HepG2 (cell line): Measurements from ENCODE around the gene GSTP1. TPM values are rescaled to one million over a fixed set of nuclear protein-coding genes. Genes with fewer than 3 reads are reported as not detected.

Source experiments
- AHR ChIP-seq: IDR thresholded peaks from 2 replicates; pipeline ENCODE4 v1.6.1; 2018; ENCODE audit warnings: missing genetic modification reagents, missing compliant biosample characterization
- ARID4A ChIP-seq: sonication (generic); formaldehyde crosslinking; IDR thresholded peaks from 2 replicates; pipeline ENCODE4 v1.5.0; 2020; ENCODE audit warnings: mild to moderate bottlenecking, missing genetic modification reagents, borderline replicate concordance
- ATM ChIP-seq: fragments of 450-650 bp; IDR thresholded peaks from 2 replicates; pipeline ENCODE4 v1.7.1; 2017; ENCODE audit warnings: mild to moderate bottlenecking, borderline replicate concordance
- FOXJ3 ChIP-seq: sonication (generic); formaldehyde crosslinking; IDR thresholded peaks from 2 replicates; pipeline ENCODE4 v1.4.0; 2020; ENCODE audit warnings: missing genetic modification reagents, mild to moderate bottlenecking, borderline replicate concordance
- KAT7 ChIP-seq: IDR thresholded peaks from 2 replicates; pipeline ENCODE4 v1.6.1; 2018; ENCODE audit warnings: borderline replicate concordance, missing compliant biosample characterization
- KLF16 ChIP-seq, 2 experiments: sonication (generic) in 1 of 2; formaldehyde crosslinking in 1 of 2; IDR thresholded peaks; 2 replicates each; pipeline versions ENCODE4 v1.6.1 to v1.8.0; 2016 to 2023; ENCODE audit warnings: missing genetic modification reagents in 2 of 2, missing compliant biosample characterization in 1 of 2
- MEF2D ChIP-seq: sonication (generic); formaldehyde crosslinking; IDR thresholded peaks from 2 replicates; pipeline ENCODE4 v1.5.1; 2020; ENCODE audit warnings: mild to moderate bottlenecking, missing genetic modification reagents
- NCOA2 ChIP-seq: sonication (generic); formaldehyde crosslinking; IDR thresholded peaks from 2 replicates; pipeline ENCODE4 v1.8.0; 2022; ENCODE audit warnings: inconsistent platforms
- NR2F6 ChIP-seq, 2 experiments: IDR thresholded peaks; 2 replicates each; pipeline ENCODE4 v1.6.1; 2016; ENCODE audit warnings: antibody characterized with exemption in 1 of 2, mild to moderate bottlenecking in 1 of 2
- PCBP2 ChIP-seq: fragments of 200-400 bp; formaldehyde crosslinking; optimal IDR thresholded peaks from 2 replicates; pipeline ENCODE3; 2018; ENCODE audit warnings: low read length, low read depth; ENCODE audit not compliant: poor library complexity, severe bottlenecking
- RCOR2 ChIP-seq: IDR thresholded peaks from 2 replicates; pipeline ENCODE4 v1.6.1; 2016; ENCODE audit warnings: missing biosample characterization, missing genetic modification reagents
- SOX5 ChIP-seq: IDR thresholded peaks from 2 replicates; pipeline ENCODE4 v1.6.1; 2016; ENCODE audit warnings: borderline replicate concordance
- SRSF1 ChIP-seq: fragments of 200-400 bp; formaldehyde crosslinking; optimal IDR thresholded peaks from 2 replicates; pipeline ENCODE3; 2017; ENCODE audit warnings: mild to moderate bottlenecking, low read depth, low read length, moderate library complexity
- ZEB1 ChIP-seq: IDR thresholded peaks from 2 replicates; pipeline ENCODE4 v1.6.1; 2012; ENCODE audit warnings: mild to moderate bottlenecking, low read depth, inconsistent platforms; ENCODE audit not compliant: insufficient replicate concordance
- ZFP36L2 ChIP-seq: sonication (generic); formaldehyde crosslinking; IDR thresholded peaks from 2 replicates; pipeline ENCODE4 v1.4.0; 2020; ENCODE audit warnings: missing genetic modification reagents
- ZKSCAN8 ChIP-seq: IDR thresholded peaks from 2 replicates; pipeline ENCODE4 v1.6.1; 2016; ENCODE audit warnings: borderline replicate concordance, missing genetic modification reagents, missing compliant biosample characterization
- ZNF121 ChIP-seq: sonication (generic); formaldehyde crosslinking; IDR thresholded peaks from 2 replicates; pipeline ENCODE4 v1.5.0; 2020; ENCODE audit warnings: mild to moderate bottlenecking, missing genetic modification reagents
- ZNF331 ChIP-seq: sonication (generic); formaldehyde crosslinking; IDR thresholded peaks from 2 replicates; pipeline ENCODE4 v1.4.0; 2020; ENCODE audit warnings: missing genetic modification reagents
- ZNF547 ChIP-seq: sonication (generic); formaldehyde crosslinking; IDR thresholded peaks from 2 replicates; pipeline ENCODE4 v1.5.1; 2020; ENCODE audit warnings: mild to moderate bottlenecking, missing genetic modification reagents
- ZNF768 ChIP-seq: sonication (generic); formaldehyde crosslinking; IDR thresholded peaks from 2 replicates; pipeline ENCODE4 v1.4.0; 2020; ENCODE audit warnings: missing genetic modification reagents
- ZSCAN9 ChIP-seq: IDR thresholded peaks from 2 replicates; pipeline ENCODE4 v1.6.1; 2016; ENCODE audit warnings: borderline replicate concordance
- polyA plus RNA-seq, 8 experiments: library from polyadenylated mRNA; depleted of rRNA in 3 of 8; stranded (reverse) in 7 of 8; unstranded in 1 of 8; fragments of >200 nt; fragmentation: Illumina TruSeq in 4 of 8; extraction: Trizol in 4 of 8; gene quantifications; 2 replicates each; pipeline versions ENCODE4 v1.2.1 to v1.2.3, GENCODE V29; 2011 to 2016; ENCODE audit warnings: low read depth in 4 of 8, missing spikeins in 1 of 8, mixed read lengths in 1 of 8; ENCODE audit not compliant: insufficient read depth in 1 of 8
- total RNA-seq, 5 experiments: library from RNA; depleted of rRNA; stranded (reverse); fragments of >200 nt; fragmentation: Illumina TruSeq; extraction: Trizol; gene quantifications; 2 replicates each; pipeline ENCODE4 v1.2.3, GENCODE V29; 2016; ENCODE audit warnings: low read depth in 1 of 5
- TF ChIP-seq, protein P1 (sequence below): sonication (generic); formaldehyde crosslinking; IDR thresholded peaks from 2 replicates; pipeline ENCODE4 v1.4.0; 2020; ENCODE audit warnings: missing genetic modification reagents, mild to moderate bottlenecking, borderline replicate concordance

Gene GSTP1
- total and polyA plus RNA-seq, 2 of the 13 experiments (the other 11 are each of a cell fraction or from before 2014, with no cell fraction given): not detected

- TF ChIP-seq KLF16 (CRISPR knock-in tag; IDR thresholded peaks at IDR 0.05) (peak in 1 of 2 experiments; percentile 79; a peak in 2 of 4 replicates), ZFP36L2 (CRISPR knock-in tag) (0 out of 2 replicates have a peak, but pooled peaks have one; percentile 34), ZNF331 (CRISPR knock-in tag) (peak; percentile 61), ZNF121 (CRISPR knock-in tag) (peak; percentile 28; the same call in 1 of the 2 replicates), SRSF1 (no peak), FOXJ3 (CRISPR knock-in tag) (no peak), ARID4A (CRISPR knock-in tag) (peak; percentile 36; the same call in 1 of the 2 replicates), NCOA2 (CRISPR knock-in tag) (peak; percentile 48; the same call in 1 of the 2 replicates), KAT7 (CRISPR knock-in tag) (no peak; the same call in 1 of the 2 replicates), ATM (no peak), PCBP2 (no peak), MEF2D (no peak), ZEB1 (no peak), NR2F6 (IDR thresholded peaks at IDR 0.05) (no peak), NR2F6 (CRISPR knock-in tag; IDR thresholded peaks at IDR 0.05) (no peak), ZNF547 (peak; percentile 62; the same call in 1 of the 2 replicates), SOX5 (CRISPR knock-in tag) (0 out of 2 replicates have a peak, but pooled peaks have one; percentile 31), RCOR2 (CRISPR knock-in tag) (peak; percentile 69), ZNF768 (CRISPR knock-in tag) (peak; percentile 67), ZSCAN9 (peak; percentile 76; the same call in 1 of the 2 replicates), AHR (CRISPR knock-in tag) (no peak), ZKSCAN8 (CRISPR knock-in tag) (no peak)
- TF ChIP-seq, protein P1, sequence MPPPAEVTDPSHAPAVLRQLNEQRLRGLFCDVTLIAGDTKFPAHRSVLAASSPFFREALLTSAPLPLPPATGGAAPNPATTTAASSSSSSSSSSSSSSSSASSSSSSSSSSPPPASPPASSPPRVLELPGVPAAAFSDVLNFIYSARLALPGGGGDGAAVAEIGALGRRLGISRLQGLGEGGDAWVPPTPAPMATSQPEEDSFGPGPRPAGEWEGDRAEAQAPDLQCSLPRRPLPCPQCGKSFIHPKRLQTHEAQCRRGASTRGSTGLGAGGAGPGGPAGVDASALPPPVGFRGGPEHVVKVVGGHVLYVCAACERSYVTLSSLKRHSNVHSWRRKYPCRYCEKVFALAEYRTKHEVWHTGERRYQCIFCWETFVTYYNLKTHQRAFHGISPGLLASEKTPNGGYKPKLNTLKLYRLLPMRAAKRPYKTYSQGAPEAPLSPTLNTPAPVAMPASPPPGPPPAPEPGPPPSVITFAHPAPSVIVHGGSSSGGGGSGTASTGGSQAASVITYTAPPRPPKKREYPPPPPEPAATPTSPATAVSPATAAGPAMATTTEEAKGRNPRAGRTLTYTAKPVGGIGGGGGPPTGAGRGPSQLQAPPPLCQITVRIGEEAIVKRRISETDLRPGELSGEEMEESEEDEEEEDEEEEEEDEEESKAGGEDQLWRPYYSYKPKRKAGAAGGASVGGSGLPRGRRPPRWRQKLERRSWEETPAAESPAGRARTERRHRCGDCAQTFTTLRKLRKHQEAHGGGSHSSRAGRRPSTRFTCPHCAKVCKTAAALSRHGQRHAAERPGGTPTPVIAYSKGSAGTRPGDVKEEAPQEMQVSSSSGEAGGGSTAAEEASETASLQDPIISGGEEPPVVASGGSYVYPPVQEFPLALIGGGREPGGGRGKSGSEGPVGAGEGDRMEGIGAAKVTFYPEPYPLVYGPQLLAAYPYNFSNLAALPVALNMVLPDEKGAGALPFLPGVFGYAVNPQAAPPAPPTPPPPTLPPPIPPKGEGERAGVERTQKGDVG: no peak
Measured at GRCh38 chr11:67629386-67630227, 46.0 kb downstream of the GSTP1 start, which contains the start of gene NUDT8 (continued).
